ENCODE measurements around the gene IGDCC3.

GRCh38 chr15:65339920-65340319, 37.9 kb downstream of the IGDCC3 start:
- TF ChIP-seq CTCF (IDR thresholded peaks at IDR 0.05; ENCODE audit: poor library complexity, severe bottlenecking): no peak
- TF ChIP-seq POLR2AphosphoS5 (IDR thresholded peaks at IDR 0.05): no peak
- no peak for TF ChIP-seq RAD21 (conservative IDR thresholded peaks at IDR 0.05)
- TF ChIP-seq REST (IDR thresholded peaks at IDR 0.05; ENCODE audit: borderline replicate concordance): no peak
- no peak for TF ChIP-seq EP300 (conservative IDR thresholded peaks at IDR 0.05; ENCODE audit: poor library complexity, severe bottlenecking)
